Uterus (tissue), 4 donors: ENCODE results near the gene BPIFB4. TPM values are rescaled to one million over a fixed set of nuclear protein-coding genes. Genes with fewer than 3 reads are reported as not detected.
"Not testable (repeated sequence)": the region's sequence is repeated elsewhere in the genome, so short reads cannot be mapped to it uniquely, and the experiment has no call there.

ENCODE experiments used
- DNase-seq, 2 donors: peaks; one replicate each; pipeline ENCODE4 v3.0.0-alpha.2; 2019 to 2020
- H3K27ac ChIP-seq, 2 donors: fragments of 200-600 bp; sonication (generic); 1 replicate in 1 of 2; 2 replicates in 1 of 2; pipeline ENCODE4 v1.5.1; 2016 to 2018
- H3K27me3 ChIP-seq, 2 donors: fragments of 200-600 bp; sonication (generic); one replicate each; pipeline ENCODE4 v1.5.1; 2018 to 2019; ENCODE audit warnings: control low read depth in 1 of 2
- H3K36me3 ChIP-seq, 2 donors: fragments of 200-600 bp; sonication (generic); one replicate each; pipeline ENCODE4 v1.5.1; 2019; ENCODE audit warnings: control low read depth in 1 of 2
- H3K4me1 ChIP-seq, 2 donors: fragments of 200-600 bp; sonication (generic); one replicate each; pipeline ENCODE4 v1.5.1; 2018 to 2019; ENCODE audit warnings: control low read depth in 1 of 2
- H3K4me3 ChIP-seq, 2 donors: fragments of 200-600 bp; sonication (generic); 1 replicate in 1 of 2; 2 replicates in 1 of 2; pipeline ENCODE4 v1.5.1; 2018 to 2019; ENCODE audit warnings: mild to moderate bottlenecking in 1 of 2
- H3K9me3 ChIP-seq, 2 donors: fragments of 200-600 bp; sonication (generic); one replicate each; pipeline ENCODE4 v1.5.1; 2019; ENCODE audit warnings: control low read depth in 1 of 2
- POLR2A ChIP-seq, 2 donors: fragments of 450-650 bp; IDR thresholded peaks; one replicate each; pipeline ENCODE4 v1.6.1; 2016; ENCODE audit warnings: antibody characterized with exemption in 2 of 2, mild to moderate bottlenecking in 1 of 2, moderate library complexity in 1 of 2
- intact Hi-C: fragments of 100-400 bp; cut with DNase I; formaldehyde crosslinking; loops from one replicate; pipeline ENCODE4 v1.15.1; 2023; ENCODE audit warnings: low total_unique reads
- total RNA-seq, 4 donors: library from RNA; depleted of rRNA in 3 of 4; stranded (reverse); fragments of >200 nt in 3 of 4; gene quantifications; one replicate each; pipeline versions ENCODE4 v1.1.0 to v1.2.4, GENCODE V29; 2014 to 2023
- TF ChIP-seq, protein P1 (sequence below), 4 experiments: fragments of 200-600 bp in 2 of 4; fragments of 450-650 bp in 2 of 4; sonication (generic) in 2 of 4; IDR thresholded peaks; one replicate each; pipeline ENCODE4 v1.5.1; 2016 to 2019; ENCODE audit warnings: antibody characterized with exemption in 4 of 4, mild to moderate bottlenecking in 2 of 4, moderate library complexity in 1 of 4
- donor health status: DM: yes; HTN: yes; CAD: no.

Gene BPIFB4
- total RNA-seq, 4 donors from 2014 or later = not detected

GRCh38 chr20:33108661-33109060 is 29.2 kb downstream of the BPIFB4 start:
- no peak overlapping the region for H3K27ac ChIP-seq
- H3K4me3 ChIP-seq = no peak overlapping the region
- H3K36me3 ChIP-seq = no peaks in the 10 kb centered on the region
- no peaks in the 10 kb centered on the region for H3K4me1 ChIP-seq
- TF ChIP-seq, protein P1, sequence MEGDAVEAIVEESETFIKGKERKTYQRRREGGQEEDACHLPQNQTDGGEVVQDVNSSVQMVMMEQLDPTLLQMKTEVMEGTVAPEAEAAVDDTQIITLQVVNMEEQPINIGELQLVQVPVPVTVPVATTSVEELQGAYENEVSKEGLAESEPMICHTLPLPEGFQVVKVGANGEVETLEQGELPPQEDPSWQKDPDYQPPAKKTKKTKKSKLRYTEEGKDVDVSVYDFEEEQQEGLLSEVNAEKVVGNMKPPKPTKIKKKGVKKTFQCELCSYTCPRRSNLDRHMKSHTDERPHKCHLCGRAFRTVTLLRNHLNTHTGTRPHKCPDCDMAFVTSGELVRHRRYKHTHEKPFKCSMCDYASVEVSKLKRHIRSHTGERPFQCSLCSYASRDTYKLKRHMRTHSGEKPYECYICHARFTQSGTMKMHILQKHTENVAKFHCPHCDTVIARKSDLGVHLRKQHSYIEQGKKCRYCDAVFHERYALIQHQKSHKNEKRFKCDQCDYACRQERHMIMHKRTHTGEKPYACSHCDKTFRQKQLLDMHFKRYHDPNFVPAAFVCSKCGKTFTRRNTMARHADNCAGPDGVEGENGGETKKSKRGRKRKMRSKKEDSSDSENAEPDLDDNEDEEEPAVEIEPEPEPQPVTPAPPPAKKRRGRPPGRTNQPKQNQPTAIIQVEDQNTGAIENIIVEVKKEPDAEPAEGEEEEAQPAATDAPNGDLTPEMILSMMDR (IDR thresholded peaks at IDR 0.05) = no peak
- TF ChIP-seq POLR2A (IDR thresholded peaks at IDR 0.05) = no peak
- no peak for DNase-seq
- no peaks in the 10 kb centered on the region for H3K27me3 ChIP-seq
- no peaks in the 10 kb centered on the region for H3K9me3 ChIP-seq
- intact Hi-C loops = no loop called here

DNA sequence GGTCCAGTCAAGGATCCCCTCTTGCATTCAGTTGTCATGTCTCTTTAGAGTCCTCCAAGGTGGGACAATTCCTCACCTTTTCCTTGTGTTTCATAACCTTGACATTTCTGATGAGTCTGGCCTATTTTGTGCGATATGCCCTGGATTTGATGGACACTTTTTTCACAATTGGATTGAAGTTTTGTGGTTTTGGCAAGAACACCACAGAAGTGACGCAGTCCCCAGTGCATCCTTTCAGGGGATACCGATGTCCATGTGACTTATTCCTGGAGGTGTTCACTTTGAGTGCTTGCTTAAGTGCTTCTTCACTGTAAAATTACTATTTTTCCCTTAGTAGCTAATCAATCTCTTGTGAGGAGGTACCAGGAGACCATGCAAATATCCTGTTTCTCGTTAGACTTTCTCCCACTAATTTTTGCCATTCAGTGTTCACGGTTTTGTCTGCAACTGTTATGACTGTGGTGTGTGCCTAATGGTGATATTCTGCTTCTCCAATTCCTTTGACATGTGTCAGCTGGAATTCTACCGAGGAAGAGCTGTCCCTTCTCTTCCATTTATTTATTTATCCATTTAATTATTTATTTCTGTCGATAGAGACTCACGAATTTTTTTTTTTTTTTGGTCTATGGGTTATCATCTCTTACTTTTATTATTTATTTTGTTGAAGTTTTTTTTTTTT is 30.8 kb downstream of the BPIFB4 start:
- no peak for TF ChIP-seq POLR2A (IDR thresholded peaks at IDR 0.05)
- Histone ChIP-seq H3K27ac (no peak overlapping the region), H3K9me3 (no peaks in the 10 kb centered on the region), H3K36me3 (no peaks in the 10 kb centered on the region), H3K4me3 (no peak overlapping the region), H3K4me1 (no peaks in the 10 kb centered on the region), H3K27me3 (no peaks in the 10 kb centered on the region)
- DNase-seq = no peak
- intact Hi-C loops = no loop called here

DNA sequence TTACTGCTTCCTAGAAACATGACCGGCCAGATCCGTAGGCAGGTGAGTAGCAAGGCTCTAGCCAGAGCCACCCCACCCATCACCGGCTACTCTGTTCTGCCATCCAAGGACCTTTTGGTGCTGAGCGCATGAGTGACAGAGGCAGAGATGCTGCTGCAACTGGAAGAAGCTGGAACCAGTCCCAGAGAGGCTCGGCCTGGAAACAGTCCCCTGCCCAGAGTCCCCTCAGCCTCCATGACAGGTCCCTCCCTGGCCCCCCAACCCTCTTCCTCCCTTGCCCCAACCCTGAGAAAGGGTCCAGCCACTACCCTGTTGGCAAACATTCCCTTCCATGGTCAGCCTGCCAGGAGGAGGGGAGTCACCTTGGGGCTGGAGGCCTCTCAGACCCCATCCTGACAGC is 31.9 kb downstream of the BPIFB4 start:
- Histone ChIP-seq H3K27ac (no peak overlapping the region), H3K27me3 (no peaks in the 10 kb centered on the region), H3K9me3 (no peaks in the 10 kb centered on the region), H3K4me3 (no peak overlapping the region), H3K36me3 (no peaks in the 10 kb centered on the region), H3K4me1 (no peaks in the 10 kb centered on the region)
- TF ChIP-seq, protein P1 (IDR thresholded peaks at IDR 0.05) = no peak
- TF ChIP-seq POLR2A (IDR thresholded peaks at IDR 0.05) = no peak
- no peak for DNase-seq
- intact Hi-C loops = no loop called here

- Histone ChIP-seq H3K4me3 (no peak overlapping the region), H3K4me1 (no peaks in the 10 kb centered on the region), H3K36me3 (no peaks in the 10 kb centered on the region), H3K9me3 (no peaks in the 10 kb centered on the region), H3K27me3 (no peaks in the 10 kb centered on the region), H3K27ac (no peak overlapping the region)
- intact Hi-C loops = no loop called here
- TF ChIP-seq, protein P1 (IDR thresholded peaks at IDR 0.05) = no peak
- no peak for TF ChIP-seq POLR2A (IDR thresholded peaks at IDR 0.05)
- no peak for DNase-seq
Observed at GRCh38 chr20:33112547-33113386, 33.3 kb downstream of the BPIFB4 start.

GRCh38 chr20:33113387-33113908 is 34.0 kb downstream of the BPIFB4 start:
- Histone ChIP-seq H3K4me3 (no peak overlapping the region), H3K36me3 (no peaks in the 10 kb centered on the region), H3K4me1 (no peaks in the 10 kb centered on the region), H3K27ac (no peak overlapping the region), H3K27me3 (no peaks in the 10 kb centered on the region), H3K9me3 (no peaks in the 10 kb centered on the region)
- TF ChIP-seq POLR2A (IDR thresholded peaks at IDR 0.05) = no peak
- TF ChIP-seq, protein P1 (IDR thresholded peaks at IDR 0.05) = no peak
- DNase-seq = no peak
- intact Hi-C loops = no loop called here

- H3K4me3 ChIP-seq, intact Hi-C loops, H3K36me3 ChIP-seq, H3K4me1 ChIP-seq, H3K27me3 ChIP-seq, H3K27ac ChIP-seq, DNase-seq, H3K9me3 ChIP-seq: not testable (repeated sequence)
Observed at GRCh38 chr20:33115501-33115900, 36.1 kb downstream of the BPIFB4 start.
